GM23338 (cell line): ENCODE data around the gene SLC45A1. TPM values are rescaled to one million over a fixed set of nuclear protein-coding genes. Genes with fewer than 3 reads are reported as not detected.

ENCODE experiments used
- ATAC-seq: fragments of 200-7000 bp; cut with Tn5 transposase; 3 replicates; pipeline ENCODE4 v1.9.1; 2020
- DNase-seq: peaks from one replicate; pipeline ENCODE4 v3.0.0-alpha.2; 2015; ENCODE audit warnings: low spot score
- H2AFZ ChIP-seq: fragments of 200-600 bp; sonication (generic); 2 replicates; pipeline ENCODE4 v1.8.0; 2016; ENCODE audit warnings: antibody characterized with exemption, mild to moderate bottlenecking, moderate library complexity
- H3F3A ChIP-seq: fragments of 200-600 bp; sonication (generic); replicated peaks from 2 replicates; pipeline ENCODE4 v1.8.0; 2017; ENCODE audit warnings: antibody characterized with exemption, mixed run types, low read depth
- H3K27ac ChIP-seq: fragments of 200-600 bp; sonication (generic); 2 replicates; pipeline ENCODE4 v1.6.1; 2016; ENCODE audit warnings: low read depth
- H3K27me3 ChIP-seq: fragments of 200-600 bp; sonication (generic); 2 replicates; pipeline ENCODE4 v1.8.0; 2016; ENCODE audit warnings: mild to moderate bottlenecking, mixed run types, moderate library complexity; ENCODE audit not compliant: insufficient read depth
- H3K36me3 ChIP-seq: fragments of 200-600 bp; sonication (generic); 2 replicates; pipeline ENCODE4 v1.8.0; 2016; ENCODE audit warnings: mild to moderate bottlenecking; ENCODE audit not compliant: insufficient read depth
- H3K4me1 ChIP-seq: fragments of 200-600 bp; sonication (generic); 2 replicates; pipeline ENCODE4 v1.8.0; 2016; ENCODE audit warnings: mild to moderate bottlenecking, moderate library complexity; ENCODE audit not compliant: insufficient read depth
- H3K4me2 ChIP-seq: fragments of 200-600 bp; sonication (generic); 2 replicates; pipeline ENCODE4 v1.7.1; 2017; ENCODE audit warnings: mixed run types
- H3K4me3 ChIP-seq: fragments of 200-600 bp; sonication (generic); 2 replicates; pipeline ENCODE4 v1.6.1; 2016; ENCODE audit warnings: mixed run types
- H3K79me2 ChIP-seq: fragments of 200-600 bp; sonication (generic); replicated peaks from 2 replicates; pipeline ENCODE4 v1.8.0; 2017; ENCODE audit warnings: mild to moderate bottlenecking; ENCODE audit not compliant: insufficient read depth
- H3K9me2 ChIP-seq: fragments of 200-600 bp; sonication (generic); 2 replicates; pipeline ENCODE4 v1.8.0; 2017; ENCODE audit not compliant: insufficient read depth
- H4K20me1 ChIP-seq: fragments of 200-600 bp; sonication (generic); replicated peaks from 2 replicates; pipeline ENCODE4 v1.8.0; 2017; ENCODE audit warnings: mild to moderate bottlenecking; ENCODE audit not compliant: insufficient read depth
- H3K27ac Mint-ChIP-seq: 2 replicates; pipeline ENCODE4 v1.8.0; 2020; ENCODE audit warnings: inconsistent platforms, mild to moderate bottlenecking, moderate library complexity, mixed read lengths
- H3K27me3 Mint-ChIP-seq: 3 replicates; pipeline ENCODE4 v1.8.0; 2022; ENCODE audit warnings: low read depth, mild to moderate bottlenecking, moderate library complexity, mixed read lengths, inconsistent platforms; ENCODE audit not compliant: insufficient read depth, poor library complexity
- H3K36me3 Mint-ChIP-seq: 3 replicates; pipeline ENCODE4 v1.8.0; 2021; ENCODE audit warnings: low read depth, mild to moderate bottlenecking, inconsistent platforms, moderate library complexity, mixed read lengths
- H3K4me1 Mint-ChIP-seq: 3 replicates; pipeline ENCODE4 v1.8.0; 2020; ENCODE audit warnings: mild to moderate bottlenecking, inconsistent platforms, mixed read lengths
- H3K4me3 Mint-ChIP-seq: 3 replicates; pipeline ENCODE4 v1.8.0; 2021; ENCODE audit warnings: moderate library complexity, mild to moderate bottlenecking, inconsistent platforms, mixed read lengths
- H3K9me3 Mint-ChIP-seq: 3 replicates; pipeline ENCODE4 v1.8.0; 2020; ENCODE audit warnings: moderate library complexity, mild to moderate bottlenecking, inconsistent platforms, mixed read lengths
- CREB1 ChIP-seq: fragments of 250-450 bp; sonication (Bioruptor Pico); IDR thresholded peaks from 2 replicates; pipeline ENCODE4 v1.5.0; 2020; ENCODE audit warnings: low read depth, mild to moderate bottlenecking, moderate library complexity
- EZH2 ChIP-seq: fragments of 200-600 bp; sonication (generic); IDR thresholded peaks from one replicate; pipeline ENCODE4 v1.8.0; 2017; ENCODE audit warnings: antibody characterized with exemption, mild to moderate bottlenecking, low read depth; ENCODE audit not compliant: unreplicated experiment
- JUNB ChIP-seq: IDR thresholded peaks from one replicate; pipeline ENCODE4 v1.6.1; 2016; ENCODE audit warnings: antibody characterized with exemption; ENCODE audit not compliant: unreplicated experiment
- NANOG ChIP-seq: IDR thresholded peaks from 2 replicates; pipeline ENCODE4 v1.6.1; 2016; ENCODE audit warnings: antibody characterized with exemption, borderline replicate concordance
- POLR2AphosphoS5 ChIP-seq: IDR thresholded peaks from 2 replicates; pipeline ENCODE4 v1.6.1; 2016; ENCODE audit warnings: antibody characterized with exemption, low read depth
- REST ChIP-seq: IDR thresholded peaks from one replicate; pipeline ENCODE4 v1.6.1; 2018; ENCODE audit warnings: antibody characterized with exemption; ENCODE audit not compliant: unreplicated experiment
- STAT1 ChIP-seq: IDR thresholded peaks from one replicate; pipeline ENCODE4 v1.6.1; 2016; ENCODE audit warnings: antibody characterized with exemption; ENCODE audit not compliant: unreplicated experiment
- ZNF331 ChIP-seq: fragments of 250-450 bp; sonication (Bioruptor Pico); IDR thresholded peaks from 2 replicates; pipeline ENCODE4 v1.5.0; 2020; ENCODE audit warnings: low read depth, mild to moderate bottlenecking, moderate library complexity
- polyA plus RNA-seq: library from polyadenylated mRNA; unstranded; fragments of >200 nt; fragmentation: Nextera tagmentation; extraction: Ambion mirVana; gene quantifications from 2 replicates; pipeline ENCODE4 v1.2.1, GENCODE V29; 2016
- total RNA-seq: library from RNA; depleted of rRNA; stranded (reverse); fragments of >200 nt; shearing (Covaris generic); gene quantifications from 2 replicates; pipeline ENCODE4 v1.2.3, GENCODE V29; 2014
- TF ChIP-seq, protein P1 (sequence below): fragments of 250-450 bp; sonication (Bioruptor Pico); IDR thresholded peaks from 2 replicates; pipeline ENCODE4 v1.5.0; 2020; ENCODE audit warnings: mild to moderate bottlenecking, moderate library complexity
- TF ChIP-seq, protein P2 (sequence below), 2 experiments: fragments of 200-600 bp in 1 of 2; sonication (generic) in 1 of 2; conservative IDR thresholded peaks; 2 replicates each; pipeline versions ENCODE4 v1.5.1 to v1.6.1; 2016 to 2017; ENCODE audit warnings: antibody characterized with exemption in 2 of 2, low read depth in 2 of 2, mild to moderate bottlenecking in 2 of 2, moderate library complexity in 1 of 2

SLC45A1 gene
- total and polyA plus RNA-seq, 2 experiments from 2014 or later = 1.3 to 2.3 TPM

DNA sequence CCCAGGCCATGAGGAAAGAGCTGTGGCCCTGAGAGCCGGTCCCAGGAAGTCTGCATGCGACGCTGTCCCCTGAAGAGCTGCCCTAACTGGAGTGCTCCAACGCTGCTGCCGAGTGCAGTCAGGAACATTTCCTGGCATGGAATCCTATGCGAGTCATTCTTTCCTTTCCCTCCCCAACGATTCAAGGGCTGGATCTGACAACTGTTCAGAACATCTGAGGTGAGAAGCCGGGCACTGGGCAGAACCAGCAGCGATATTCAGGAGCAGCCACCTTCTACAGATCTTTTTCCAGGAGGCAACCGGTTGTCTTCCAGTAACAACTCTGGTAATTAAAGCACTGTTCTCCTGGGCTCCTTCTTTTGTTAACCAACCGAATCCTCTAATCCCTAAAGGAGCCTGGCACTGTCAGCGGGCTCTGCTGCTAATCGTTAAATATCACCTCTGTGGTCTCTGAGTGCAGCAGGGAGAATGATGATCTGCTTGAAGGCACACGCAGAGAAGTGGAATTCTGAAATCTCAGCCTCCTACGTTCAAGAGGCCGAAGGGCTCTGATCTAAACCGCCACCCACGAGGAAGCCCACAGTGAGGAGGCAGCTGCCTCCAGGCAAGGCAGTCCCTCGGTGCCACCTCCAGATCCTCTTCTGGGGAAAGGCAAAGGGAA lies 55.8 kb downstream of the SLC45A1 start:
- TF ChIP-seq POLR2AphosphoS5 = no peak
- TF ChIP-seq, protein P1, sequence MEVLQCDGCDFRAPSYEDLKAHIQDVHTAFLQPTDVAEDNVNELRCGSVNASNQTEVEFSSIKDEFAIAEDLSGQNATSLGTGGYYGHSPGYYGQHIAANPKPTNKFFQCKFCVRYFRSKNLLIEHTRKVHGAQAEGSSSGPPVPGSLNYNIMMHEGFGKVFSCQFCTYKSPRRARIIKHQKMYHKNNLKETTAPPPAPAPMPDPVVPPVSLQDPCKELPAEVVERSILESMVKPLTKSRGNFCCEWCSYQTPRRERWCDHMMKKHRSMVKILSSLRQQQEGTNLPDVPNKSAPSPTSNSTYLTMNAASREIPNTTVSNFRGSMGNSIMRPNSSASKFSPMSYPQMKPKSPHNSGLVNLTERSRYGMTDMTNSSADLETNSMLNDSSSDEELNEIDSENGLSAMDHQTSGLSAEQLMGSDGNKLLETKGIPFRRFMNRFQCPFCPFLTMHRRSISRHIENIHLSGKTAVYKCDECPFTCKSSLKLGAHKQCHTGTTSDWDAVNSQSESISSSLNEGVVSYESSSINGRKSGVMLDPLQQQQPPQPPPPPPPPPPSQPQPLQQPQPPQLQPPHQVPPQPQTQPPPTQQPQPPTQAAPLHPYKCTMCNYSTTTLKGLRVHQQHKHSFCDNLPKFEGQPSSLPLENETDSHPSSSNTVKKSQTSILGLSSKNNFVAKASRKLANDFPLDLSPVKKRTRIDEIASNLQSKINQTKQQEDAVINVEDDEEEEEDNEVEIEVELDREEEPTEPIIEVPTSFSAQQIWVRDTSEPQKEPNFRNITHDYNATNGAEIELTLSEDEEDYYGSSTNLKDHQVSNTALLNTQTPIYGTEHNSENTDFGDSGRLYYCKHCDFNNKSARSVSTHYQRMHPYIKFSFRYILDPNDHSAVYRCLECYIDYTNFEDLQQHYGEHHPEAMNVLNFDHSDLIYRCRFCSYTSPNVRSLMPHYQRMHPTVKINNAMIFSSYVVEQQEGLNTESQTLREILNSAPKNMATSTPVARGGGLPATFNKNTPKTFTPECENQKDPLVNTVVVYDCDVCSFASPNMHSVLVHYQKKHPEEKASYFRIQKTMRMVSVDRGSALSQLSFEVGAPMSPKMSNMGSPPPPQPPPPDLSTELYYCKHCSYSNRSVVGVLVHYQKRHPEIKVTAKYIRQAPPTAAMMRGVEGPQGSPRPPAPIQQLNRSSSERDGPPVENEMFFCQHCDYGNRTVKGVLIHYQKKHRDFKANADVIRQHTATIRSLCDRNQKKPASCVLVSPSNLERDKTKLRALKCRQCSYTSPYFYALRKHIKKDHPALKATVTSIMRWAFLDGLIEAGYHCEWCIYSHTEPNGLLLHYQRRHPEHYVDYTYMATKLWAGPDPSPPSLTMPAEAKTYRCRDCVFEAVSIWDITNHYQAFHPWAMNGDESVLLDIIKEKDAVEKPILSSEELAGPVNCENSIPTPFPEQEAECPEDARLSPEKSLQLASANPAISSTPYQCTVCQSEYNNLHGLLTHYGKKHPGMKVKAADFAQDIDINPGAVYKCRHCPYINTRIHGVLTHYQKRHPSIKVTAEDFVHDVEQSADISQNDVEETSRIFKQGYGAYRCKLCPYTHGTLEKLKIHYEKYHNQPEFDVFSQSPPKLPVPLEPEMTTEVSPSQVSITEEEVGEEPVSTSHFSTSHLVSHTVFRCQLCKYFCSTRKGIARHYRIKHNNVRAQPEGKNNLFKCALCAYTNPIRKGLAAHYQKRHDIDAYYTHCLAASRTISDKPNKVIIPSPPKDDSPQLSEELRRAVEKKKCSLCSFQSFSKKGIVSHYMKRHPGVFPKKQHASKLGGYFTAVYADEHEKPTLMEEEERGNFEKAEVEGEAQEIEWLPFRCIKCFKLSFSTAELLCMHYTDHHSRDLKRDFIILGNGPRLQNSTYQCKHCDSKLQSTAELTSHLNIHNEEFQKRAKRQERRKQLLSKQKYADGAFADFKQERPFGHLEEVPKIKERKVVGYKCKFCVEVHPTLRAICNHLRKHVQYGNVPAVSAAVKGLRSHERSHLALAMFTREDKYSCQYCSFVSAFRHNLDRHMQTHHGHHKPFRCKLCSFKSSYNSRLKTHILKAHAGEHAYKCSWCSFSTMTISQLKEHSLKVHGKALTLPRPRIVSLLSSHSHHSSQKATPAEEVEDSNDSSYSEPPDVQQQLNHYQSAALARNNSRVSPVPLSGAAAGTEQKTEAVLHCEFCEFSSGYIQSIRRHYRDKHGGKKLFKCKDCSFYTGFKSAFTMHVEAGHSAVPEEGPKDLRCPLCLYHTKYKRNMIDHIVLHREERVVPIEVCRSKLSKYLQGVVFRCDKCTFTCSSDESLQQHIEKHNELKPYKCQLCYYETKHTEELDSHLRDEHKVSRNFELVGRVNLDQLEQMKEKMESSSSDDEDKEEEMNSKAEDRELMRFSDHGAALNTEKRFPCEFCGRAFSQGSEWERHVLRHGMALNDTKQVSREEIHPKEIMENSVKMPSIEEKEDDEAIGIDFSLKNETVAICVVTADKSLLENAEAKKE (CRISPR knock-in tag) = 0 out of 2 replicates have a peak, but pooled peaks have one; percentile 52
- Histone ChIP-seq H3K4me3 (no peak overlapping the region), H3F3A (peaks cover 13% of the 10 kb centered on the region; the same call in 1 of the 2 replicates), H4K20me1 (peaks cover 30% of the 10 kb centered on the region), H3K4me2 (peak overlapping the region; percentile 56; the same call in 1 of the 2 replicates), H3K9me2 (no peaks in the 10 kb centered on the region), H3K4me1 (peaks cover 58% of the 10 kb centered on the region), H3K79me2 (peaks cover 87% of the 10 kb centered on the region), H3K36me3 (no peaks in the 10 kb centered on the region), H2AFZ (no peak overlapping the region), H3K27ac (peak overlapping the region; percentile 86), H3K27me3 (no peaks in the 10 kb centered on the region)
- H3K27me3 Mint-ChIP-seq = peaks cover 15% of the 10 kb centered on the region
- peak overlapping the region; percentile 71 for H3K27ac Mint-ChIP-seq
- peaks cover 65% of the 10 kb centered on the region for H3K4me1 Mint-ChIP-seq
- H3K9me3 Mint-ChIP-seq = no peaks in the 10 kb centered on the region
- ATAC-seq (peak; percentile 28), DNase-seq (peak; percentile 40)
- H3K4me3 Mint-ChIP-seq = no peak overlapping the region
- peaks cover 4% of the 10 kb centered on the region; the same call in 2 of the 3 replicates for H3K36me3 Mint-ChIP-seq

- H3K4me3 Mint-ChIP-seq = no peak overlapping the region; the same call in 2 of the 3 replicates
- Histone ChIP-seq H3K79me2 (peaks cover 87% of the 10 kb centered on the region), H3K4me1 (peaks cover 58% of the 10 kb centered on the region), H3K36me3 (no peaks in the 10 kb centered on the region), H3K4me3 (no peak overlapping the region), H4K20me1 (peaks cover 32% of the 10 kb centered on the region), H2AFZ (no peak overlapping the region), H3K27ac (peak overlapping the region; percentile 86), H3K9me2 (no peaks in the 10 kb centered on the region), H3F3A (peaks cover 13% of the 10 kb centered on the region; the same call in 1 of the 2 replicates), H3K27me3 (no peaks in the 10 kb centered on the region), H3K4me2 (peak overlapping the region; percentile 41; the same call in 1 of the 2 replicates)
- H3K27ac Mint-ChIP-seq = peak overlapping the region; percentile 70
- peaks cover 15% of the 10 kb centered on the region for H3K27me3 Mint-ChIP-seq
- peaks cover 64% of the 10 kb centered on the region for H3K4me1 Mint-ChIP-seq
- H3K36me3 Mint-ChIP-seq = peaks cover 4% of the 10 kb centered on the region; the same call in 2 of the 3 replicates
- no peak for DNase-seq
- H3K9me3 Mint-ChIP-seq = no peaks in the 10 kb centered on the region
- no peak for ATAC-seq
- no peak for TF ChIP-seq NANOG
- TF ChIP-seq, protein P2, sequence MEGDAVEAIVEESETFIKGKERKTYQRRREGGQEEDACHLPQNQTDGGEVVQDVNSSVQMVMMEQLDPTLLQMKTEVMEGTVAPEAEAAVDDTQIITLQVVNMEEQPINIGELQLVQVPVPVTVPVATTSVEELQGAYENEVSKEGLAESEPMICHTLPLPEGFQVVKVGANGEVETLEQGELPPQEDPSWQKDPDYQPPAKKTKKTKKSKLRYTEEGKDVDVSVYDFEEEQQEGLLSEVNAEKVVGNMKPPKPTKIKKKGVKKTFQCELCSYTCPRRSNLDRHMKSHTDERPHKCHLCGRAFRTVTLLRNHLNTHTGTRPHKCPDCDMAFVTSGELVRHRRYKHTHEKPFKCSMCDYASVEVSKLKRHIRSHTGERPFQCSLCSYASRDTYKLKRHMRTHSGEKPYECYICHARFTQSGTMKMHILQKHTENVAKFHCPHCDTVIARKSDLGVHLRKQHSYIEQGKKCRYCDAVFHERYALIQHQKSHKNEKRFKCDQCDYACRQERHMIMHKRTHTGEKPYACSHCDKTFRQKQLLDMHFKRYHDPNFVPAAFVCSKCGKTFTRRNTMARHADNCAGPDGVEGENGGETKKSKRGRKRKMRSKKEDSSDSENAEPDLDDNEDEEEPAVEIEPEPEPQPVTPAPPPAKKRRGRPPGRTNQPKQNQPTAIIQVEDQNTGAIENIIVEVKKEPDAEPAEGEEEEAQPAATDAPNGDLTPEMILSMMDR (conservative IDR thresholded peaks at IDR 0.05; ENCODE audit: low read depth in 2 of 2) = no peak
- no peak for TF ChIP-seq ZNF331 (CRISPR knock-in tag)
- TF ChIP-seq CREB1 (CRISPR knock-in tag) = no peak
- TF ChIP-seq REST = no peak
- TF ChIP-seq EZH2 = no peak
- no peak for TF ChIP-seq STAT1
- TF ChIP-seq JUNB = no peak
Measured at GRCh38 chr1:8374356-8374755, 56.4 kb downstream of the SLC45A1 start.
